ENCODE measurements around the gene TPR. TPM values are rescaled to one million over a fixed set of nuclear protein-coding genes. Genes with fewer than 3 reads are reported as not detected.

The TPR gene
- total RNA-seq, 1 donor from 2014 or later = 77.9 TPM

GRCh38 chr1:186271032-186271431 lies 104.0 kb downstream of the TPR start:
- H3K27me3 Mint-ChIP-seq (ENCODE audit: low read depth) = no peaks in the 10 kb centered on the region
- no peak for DNase-seq (ENCODE audit: low spot score)
- no peak overlapping the region for H3K4me3 Mint-ChIP-seq (ENCODE audit: unreplicated experiment)
- TF ChIP-seq, protein P1, sequence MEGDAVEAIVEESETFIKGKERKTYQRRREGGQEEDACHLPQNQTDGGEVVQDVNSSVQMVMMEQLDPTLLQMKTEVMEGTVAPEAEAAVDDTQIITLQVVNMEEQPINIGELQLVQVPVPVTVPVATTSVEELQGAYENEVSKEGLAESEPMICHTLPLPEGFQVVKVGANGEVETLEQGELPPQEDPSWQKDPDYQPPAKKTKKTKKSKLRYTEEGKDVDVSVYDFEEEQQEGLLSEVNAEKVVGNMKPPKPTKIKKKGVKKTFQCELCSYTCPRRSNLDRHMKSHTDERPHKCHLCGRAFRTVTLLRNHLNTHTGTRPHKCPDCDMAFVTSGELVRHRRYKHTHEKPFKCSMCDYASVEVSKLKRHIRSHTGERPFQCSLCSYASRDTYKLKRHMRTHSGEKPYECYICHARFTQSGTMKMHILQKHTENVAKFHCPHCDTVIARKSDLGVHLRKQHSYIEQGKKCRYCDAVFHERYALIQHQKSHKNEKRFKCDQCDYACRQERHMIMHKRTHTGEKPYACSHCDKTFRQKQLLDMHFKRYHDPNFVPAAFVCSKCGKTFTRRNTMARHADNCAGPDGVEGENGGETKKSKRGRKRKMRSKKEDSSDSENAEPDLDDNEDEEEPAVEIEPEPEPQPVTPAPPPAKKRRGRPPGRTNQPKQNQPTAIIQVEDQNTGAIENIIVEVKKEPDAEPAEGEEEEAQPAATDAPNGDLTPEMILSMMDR (IDR thresholded peaks at IDR 0.05) = no peak
- no peaks in the 10 kb centered on the region for H3K36me3 Mint-ChIP-seq (ENCODE audit: low read depth)
- H3K27ac Mint-ChIP-seq (ENCODE audit: unreplicated experiment) = no peak overlapping the region
- H3K9me3 Mint-ChIP-seq (ENCODE audit: low read depth) = no peaks in the 10 kb centered on the region
- no peaks in the 10 kb centered on the region for H3K4me1 Mint-ChIP-seq (ENCODE audit: low read depth)

Other genes with a start within 250 kb of the TPR start
- gene PRG4, start 79.0 kb downstream of the TPR start, total RNA-seq = 0.10 to 0.56 TPM (median 0.15 TPM) in 3 replicates
- gene ODR4, start 585 bp upstream of the TPR start, total RNA-seq = 16.6 to 22.1 TPM (median 16.7 TPM) in 3 replicates
- gene PDC, start 85.9 kb upstream of the TPR start, total RNA-seq = not detected in 3 replicates